ENCODE results near the gene MFAP4.

Gene MFAP4

GRCh38 chr17:19409509-19409908 is 22.5 kb upstream of the MFAP4 start:
- no peak for DNase-seq

- DNase-seq = no peak
These were observed 22.1 kb upstream of the MFAP4 start for GRCh38 chr17:19409066-19409465.

DNA sequence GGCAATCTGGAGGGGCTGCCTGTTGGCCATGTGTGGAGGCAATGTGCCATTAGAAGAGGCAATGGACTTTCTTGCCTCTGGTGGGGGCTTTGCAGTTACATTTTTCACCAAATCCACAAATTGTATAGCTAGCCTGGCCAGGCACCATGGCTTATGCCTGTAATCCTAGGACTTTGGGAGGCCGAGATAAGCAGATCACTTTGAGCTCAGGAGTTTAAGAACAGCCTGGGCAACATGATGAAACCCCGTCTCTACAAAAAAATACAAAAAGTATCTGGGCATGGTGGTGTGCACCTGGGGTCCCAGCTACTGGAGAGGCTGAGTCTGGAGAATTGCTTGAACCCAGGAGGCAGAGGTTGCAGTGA is 21.3 kb upstream of the MFAP4 start:
- no peak for DNase-seq

- DNase-seq = no peak
These were observed 20.8 kb upstream of the MFAP4 start for GRCh38 chr17:19407601-19408345.

DNA sequence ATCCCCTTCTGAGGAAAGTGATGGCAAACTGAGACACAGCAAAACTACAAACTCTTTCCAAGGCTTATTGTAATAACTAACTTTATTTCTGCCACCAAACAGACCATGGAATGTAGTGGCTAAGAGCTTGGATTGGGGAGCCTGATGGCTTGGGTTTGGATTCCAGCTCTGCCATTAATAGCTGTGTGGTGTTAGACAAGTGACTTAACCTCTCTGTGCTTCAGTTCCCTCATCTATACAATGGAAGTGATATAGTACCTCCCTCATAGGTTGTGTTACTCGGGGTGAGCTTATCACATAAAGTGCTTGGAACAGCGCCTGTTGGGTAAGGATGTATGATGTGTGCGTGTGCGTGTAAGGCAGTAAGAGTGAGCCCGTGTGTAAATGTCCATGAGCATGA is 18.1 kb upstream of the MFAP4 start:
- no peak for DNase-seq

GRCh38 chr17:19404264-19404663 is 17.3 kb upstream of the MFAP4 start:
- DNase-seq = no peak

DNA sequence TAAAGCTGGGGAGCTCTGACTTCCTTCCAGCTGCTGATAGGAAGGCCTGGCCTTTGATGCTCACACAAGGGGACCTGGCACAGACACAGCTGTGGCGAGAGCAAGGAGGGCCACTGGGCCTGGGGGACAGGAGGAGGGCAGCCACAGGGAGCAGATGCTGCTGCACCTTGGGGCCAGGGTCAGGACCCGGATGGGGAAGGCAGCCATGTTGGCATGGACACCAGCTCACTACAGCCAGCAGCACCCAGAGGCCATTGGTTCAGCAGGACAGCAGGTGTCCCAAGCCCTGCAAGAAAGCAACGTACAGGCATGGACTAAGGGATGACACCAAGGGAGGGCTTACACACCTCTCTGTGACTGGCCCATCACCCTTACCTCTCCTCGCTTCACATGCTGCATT is 16.0 kb upstream of the MFAP4 start:
- DNase-seq = no peak

DNA sequence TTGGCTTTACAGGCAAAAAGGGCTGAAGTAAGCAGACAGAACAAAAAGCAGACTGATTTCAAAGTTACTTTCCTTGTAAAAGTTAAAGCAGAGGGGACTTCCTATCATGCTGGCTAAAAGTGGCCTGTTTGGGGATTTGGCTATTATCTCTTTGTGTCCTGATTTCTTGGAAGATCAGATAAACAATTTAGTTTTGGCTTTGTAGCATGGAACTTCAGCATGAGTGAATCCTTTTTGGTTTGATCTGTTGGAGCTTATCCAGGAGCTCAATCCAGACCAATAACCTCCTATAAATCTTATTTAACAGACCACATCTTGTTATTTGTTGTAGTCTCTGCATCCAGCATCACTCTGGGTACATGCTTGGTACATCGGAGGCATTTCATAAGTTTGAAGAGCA is 15.2 kb upstream of the MFAP4 start:
- no peak for DNase-seq

GRCh38 chr17:19401321-19402010 is 14.5 kb upstream of the MFAP4 start:
- DNase-seq = no peak

GRCh38 chr17:19399750-19400450 is 12.9 kb upstream of the MFAP4 start:
- DNase-seq = no peak

- DNase-seq = no peak
These were observed 11.6 kb upstream of the MFAP4 start for GRCh38 chr17:19398301-19399181.

GRCh38 chr17:19397556-19398041 is 10.6 kb upstream of the MFAP4 start:
- no peak for DNase-seq

- no peak for DNase-seq
These were observed 5.3 kb upstream of the MFAP4 start for GRCh38 chr17:19392303-19392702.

DNA sequence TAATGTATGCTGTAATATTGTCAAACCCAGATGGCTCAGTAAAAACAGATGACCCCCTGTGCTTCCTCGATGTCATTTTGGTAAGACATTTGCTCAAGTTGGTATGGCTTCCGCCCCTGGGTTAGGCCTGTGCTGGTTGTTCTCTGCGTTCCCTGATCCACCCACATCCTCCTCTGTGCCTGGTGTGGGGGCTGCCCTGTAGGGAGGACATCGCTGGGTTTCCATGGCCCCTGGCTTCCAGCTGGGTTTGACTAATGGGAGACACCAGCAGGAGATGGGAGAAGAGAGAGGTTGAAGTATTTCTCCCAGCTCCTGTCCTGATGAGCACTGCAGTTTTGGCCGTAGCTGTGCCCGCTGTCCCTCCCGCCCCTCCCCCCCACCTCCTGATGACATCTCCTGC is 4.4 kb upstream of the MFAP4 start:
- no peak for DNase-seq

DNA sequence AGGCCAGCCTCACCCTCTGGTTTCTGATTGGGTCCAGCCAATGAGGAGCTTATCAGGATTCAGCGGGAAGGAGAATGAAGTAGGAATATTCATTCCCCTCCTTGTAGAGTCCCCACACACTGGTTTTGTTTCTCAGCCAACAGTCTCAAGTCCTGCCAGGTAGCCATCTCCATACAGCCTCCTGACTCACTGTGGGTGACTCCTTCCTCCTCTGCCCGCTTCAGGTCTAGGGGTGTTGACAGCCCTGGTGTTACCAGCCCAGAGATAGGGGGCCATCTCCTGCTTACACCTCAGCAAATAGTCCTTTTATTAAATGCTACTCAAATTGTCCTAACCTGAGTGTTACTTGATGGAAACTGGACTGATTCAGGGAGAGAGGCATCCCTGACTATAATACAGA is 4.0 kb upstream of the MFAP4 start:
- no peak for DNase-seq

DNA sequence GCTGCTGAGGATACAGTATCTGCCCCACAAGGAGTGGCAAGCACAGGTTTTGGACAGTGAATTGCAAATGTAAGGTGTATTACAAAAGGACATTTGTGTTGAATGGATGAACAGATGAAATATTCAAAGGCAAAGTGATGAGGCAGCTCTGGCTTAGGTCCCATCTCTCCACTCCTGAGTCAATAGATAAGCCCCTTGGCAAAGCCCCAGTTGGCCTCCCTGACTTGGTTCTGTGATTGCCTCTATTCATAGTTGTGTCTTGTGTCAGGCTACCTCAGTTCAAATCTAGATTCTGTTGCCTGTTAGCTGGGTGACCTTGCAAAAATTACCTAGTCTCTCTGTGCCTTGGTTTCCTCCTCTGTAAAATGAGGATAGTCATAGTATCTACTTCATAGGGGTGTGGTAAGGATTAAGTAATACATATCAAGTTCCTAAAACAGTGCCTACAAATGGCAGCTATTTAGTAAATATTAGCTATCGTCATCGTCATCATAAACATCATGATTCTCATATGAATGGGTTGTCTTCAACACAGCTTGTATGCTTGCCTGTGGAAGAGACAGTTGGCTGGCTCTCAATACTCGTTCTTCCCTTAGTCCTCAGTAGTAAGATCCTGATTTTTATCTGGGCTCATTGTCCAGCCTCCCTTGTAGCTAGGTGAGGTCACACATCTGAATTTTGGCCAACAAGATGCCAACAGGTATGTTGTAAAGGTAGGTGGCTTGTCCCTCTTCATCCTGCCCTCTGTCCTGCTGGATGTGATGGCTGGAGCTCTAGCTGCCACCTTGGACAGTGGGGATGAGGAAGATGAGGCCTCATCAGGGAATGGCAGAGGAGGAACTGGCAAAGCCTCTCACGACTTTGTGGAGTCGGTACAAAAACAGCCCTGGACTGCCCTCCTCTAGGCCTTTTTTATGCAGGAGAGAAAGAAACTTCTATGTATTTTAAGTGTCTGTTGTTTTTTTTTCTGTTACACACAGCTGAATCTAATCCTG is 2.1 kb upstream of the MFAP4 start:
- no peak for DNase-seq

DNA sequence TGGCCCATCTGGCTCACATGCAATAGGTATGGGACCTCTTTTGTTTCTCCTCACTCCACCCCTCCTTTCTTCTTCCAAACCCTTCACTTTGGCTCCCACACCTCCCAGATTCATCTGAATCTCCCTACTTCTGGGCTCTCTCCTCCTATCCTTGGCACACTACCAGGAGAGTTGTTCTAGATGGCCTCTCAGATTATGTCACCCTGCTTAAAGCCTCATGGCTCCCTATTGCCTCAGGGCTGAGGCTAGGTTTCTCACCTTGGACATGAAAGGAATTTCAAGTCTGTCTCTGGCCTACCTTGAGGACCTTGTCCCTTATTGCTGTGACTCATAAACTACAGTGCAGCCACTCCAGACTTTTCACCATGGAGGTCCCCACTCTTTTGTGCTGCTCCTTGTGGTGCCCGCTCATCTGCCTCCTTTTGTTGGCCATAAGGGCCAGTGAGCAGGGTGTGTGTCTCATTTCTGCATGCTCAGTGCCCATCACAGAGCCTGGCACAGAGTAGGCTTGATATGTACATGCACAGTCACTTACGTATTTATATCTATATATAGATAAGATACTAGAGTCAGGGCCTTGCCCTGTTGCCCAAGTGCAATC is 1.0 kb upstream of the MFAP4 start:
- DNase-seq = no peak

DNA sequence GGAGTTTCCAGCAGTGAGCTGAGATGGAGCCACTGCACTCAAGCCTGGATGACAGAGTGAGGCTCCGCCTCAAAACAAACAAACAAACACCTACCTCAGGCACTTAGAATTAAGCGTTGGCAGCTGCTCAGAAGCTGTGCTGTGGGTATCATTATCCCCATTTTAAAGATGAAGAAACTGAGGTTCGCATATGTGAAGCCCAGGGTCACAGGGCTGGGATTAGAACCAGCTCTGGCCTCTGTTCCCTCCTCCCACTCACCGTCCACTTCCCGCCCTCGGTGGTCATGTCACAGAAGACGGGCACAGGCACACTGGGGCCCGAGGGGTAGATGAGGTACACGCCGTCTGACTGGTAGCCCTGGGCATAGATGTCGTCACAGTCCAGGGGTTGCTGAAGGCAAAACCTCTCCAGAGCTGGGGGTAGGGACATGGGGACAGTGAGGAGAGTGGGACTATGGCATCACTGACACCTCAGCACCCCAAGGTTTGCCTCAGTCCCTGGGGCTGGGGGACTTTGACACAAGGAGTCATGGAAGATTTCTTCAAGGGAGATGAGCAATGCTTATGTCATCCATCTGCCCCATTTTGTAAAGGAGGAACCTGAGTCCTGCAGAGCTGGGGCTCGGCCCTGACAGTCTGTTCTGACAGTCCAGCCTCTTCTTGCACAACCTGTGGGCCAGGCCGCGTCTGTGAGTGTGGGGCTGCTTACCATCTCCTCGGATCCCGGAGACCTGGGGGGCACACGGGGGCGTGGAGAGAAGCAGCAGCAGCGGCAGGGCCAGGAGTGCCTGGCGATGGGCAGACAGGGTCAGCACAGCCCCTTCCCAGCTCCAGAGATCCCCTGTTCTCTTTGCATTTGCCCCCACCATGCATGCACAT is 700 bp downstream of the MFAP4 start:
- no peak for DNase-seq

DNA sequence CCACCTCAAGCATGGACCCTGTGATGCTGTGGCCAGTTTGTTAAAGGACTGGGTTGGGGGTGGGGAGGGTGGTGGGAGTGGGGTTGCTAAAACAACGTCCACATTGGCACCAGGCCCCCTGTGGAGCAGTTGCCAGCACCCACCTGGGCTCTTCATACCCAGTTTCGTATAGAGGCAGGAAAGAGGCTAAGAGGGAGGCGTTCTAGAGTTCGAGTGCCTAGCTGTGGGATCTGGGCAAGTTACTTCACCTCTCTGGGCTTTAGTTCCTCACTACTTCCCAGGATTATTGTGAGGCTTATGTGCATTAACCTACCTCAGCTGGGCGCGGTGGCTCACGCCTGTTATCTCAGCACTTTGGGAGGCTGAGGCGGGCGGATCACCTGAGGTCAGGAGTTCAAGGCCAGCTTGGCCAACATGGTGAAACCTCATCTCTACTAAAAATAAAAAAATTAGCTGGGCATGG is 1.4 kb downstream of the MFAP4 start:
- DNase-seq = no peak

Measured in CD4-positive, alpha-beta T cell treated with Interleukin-21 for 1 hour (primary cell).